Right cardiac atrium (tissue), 5 donors: Measurements from ENCODE around the gene KIF21B. TPM values are rescaled to one million over a fixed set of nuclear protein-coding genes. Genes with fewer than 3 reads are reported as not detected.

Experiments used
- ATAC-seq, 2 donors: fragments of 200-7000 bp; cut with Tn5 transposase; one replicate each; pipeline versions ENCODE4 v1.8.0 to v1.9.1; 2020; ENCODE audit warnings: moderate library complexity in 2 of 2, mild to moderate bottlenecking in 1 of 2
- DNase-seq, 3 donors: peaks; one replicate each; pipeline ENCODE4 v3.0.0-alpha.2; 2020
- H3K27ac ChIP-seq: one replicate; pipeline ENCODE4 v1.5.1; 2013; ENCODE audit warnings: mild to moderate bottlenecking, low read length, control low read depth, moderate library complexity
- H3K27me3 ChIP-seq: one replicate; pipeline ENCODE4 v1.6.1; 2013; ENCODE audit not compliant: control insufficient read depth, insufficient read depth
- H3K4me1 ChIP-seq: one replicate; pipeline ENCODE4 v1.6.1; 2013; ENCODE audit warnings: low read length; ENCODE audit not compliant: control insufficient read depth, insufficient read depth
- H3K4me3 ChIP-seq: one replicate; pipeline ENCODE4 v1.5.1; 2013; ENCODE audit warnings: low read length, control low read depth
- H3K9me3 ChIP-seq: one replicate; pipeline ENCODE4 v1.6.1; 2013; ENCODE audit warnings: low read length; ENCODE audit not compliant: control insufficient read depth
- WGBS: extraction: QIAGEN DNeasy Blood & Tissue Kit; methylation state at CpG from one replicate; pipeline ENCODE4 v1.1.7; 2013; 5-methylcytosine and 5-hydroxymethylcytosine counted together
- intact Hi-C, 4 donors: fragments of 100-400 bp; cut with DNase I; formaldehyde crosslinking; loops; one replicate each; pipeline versions ENCODE4 v1.11.0 to v1.14.0; 2022 to 2023
- polyA plus RNA-seq: library from polyadenylated mRNA; stranded (reverse); fragments of 200-250 nt; gene quantifications from one replicate; pipeline ENCODE4 v1.2.3, GENCODE V29; 2013
- total RNA-seq, 4 donors: library from RNA; stranded (reverse); fragmentation: NEBNext Ultra II Directional; extraction: Animal tissue kit (Norgen Biotek cat#: 25700); gene quantifications; one replicate each; pipeline ENCODE4 v1.2.1, GENCODE V29; 2021
- donor health status: healthy with polysubstance abuse.
- donor health status: DM: no; HTN: yes; CAD: no.
- donor health status: DM: no; HTN: no; CAD: no.
- donor health status: DM: no; HTN: yes; CAD: no; lungs with severe emphysema.
- donor health status: DM: yes; HTN: yes; CAD: no.

KIF21B gene
- total and polyA plus RNA-seq, 5 donors: 0.36 to 0.83 (median 0.57) TPM

DNA sequence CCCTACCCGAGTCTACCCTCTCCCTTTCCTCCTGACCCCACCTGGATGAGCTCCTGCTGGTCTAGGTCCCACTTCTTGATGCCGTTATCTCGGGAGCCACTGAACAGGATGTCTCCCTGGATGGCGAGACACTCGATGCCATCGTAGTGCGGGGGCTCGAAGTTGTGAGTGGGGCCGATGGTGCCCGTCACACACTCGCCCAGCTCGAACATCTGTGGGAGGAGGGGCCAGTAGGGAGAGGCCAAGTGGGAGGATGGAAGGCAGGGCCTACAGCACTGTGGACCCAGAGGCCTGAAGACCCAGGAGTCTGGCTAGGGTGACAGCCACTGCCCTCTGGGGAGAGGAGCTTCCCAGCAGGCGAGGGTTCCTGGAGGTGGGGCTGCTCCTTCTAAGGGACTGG, 48.1 kb downstream of the KIF21B start:
- Histone ChIP-seq H3K4me1 (no peaks in the 10 kb centered on the region), H3K27me3 (no peaks in the 10 kb centered on the region), H3K9me3 (no peaks in the 10 kb centered on the region), H3K27ac (no peak overlapping the region), H3K4me3 (no peak overlapping the region)
- intact Hi-C loops: loop anchor here in 3 of 4 donors (10.0 kb wide), 2 partner anchors 129 to 249 kb away; no protein-coding TSS in a partner anchor
- 93% methylated on average over 13 of the region's 13 CpGs for WGBS
- no peak for ATAC-seq
- no peak for DNase-seq

DNA sequence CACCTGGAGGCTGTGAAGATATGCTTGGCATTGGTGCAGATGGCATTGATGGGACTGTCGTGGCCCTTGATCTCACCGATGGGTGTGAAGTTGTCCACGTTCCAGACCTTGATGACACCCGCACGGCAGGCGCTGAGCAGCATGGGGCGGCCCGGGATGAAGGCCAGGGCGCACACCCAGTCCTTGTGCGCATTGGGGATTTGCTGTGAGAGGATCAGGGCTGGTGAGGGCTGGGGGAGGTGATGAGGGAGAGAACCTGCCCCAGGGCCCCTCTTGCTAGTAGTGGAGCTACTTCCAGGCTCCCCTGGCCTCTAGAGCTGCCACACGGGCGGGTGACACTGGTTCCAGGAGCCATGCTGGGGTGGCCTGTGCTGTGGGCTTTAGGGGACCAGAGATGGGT, 48.8 kb downstream of the KIF21B start:
- no peak for ATAC-seq
- Histone ChIP-seq H3K4me3 (no peak overlapping the region), H3K27ac (no peak overlapping the region), H3K9me3 (no peaks in the 10 kb centered on the region), H3K27me3 (no peaks in the 10 kb centered on the region), H3K4me1 (no peaks in the 10 kb centered on the region)
- intact Hi-C loops: loop anchor here (5.0 to 10.0 kb wide), 4 partner anchors 130 to 250 kb away; partner anchors contain the start of gene CACNA1S (in 2 of the 4)
- DNase-seq: no peak
- 92% methylated on average over 12 of the region's 12 CpGs for WGBS

DNA sequence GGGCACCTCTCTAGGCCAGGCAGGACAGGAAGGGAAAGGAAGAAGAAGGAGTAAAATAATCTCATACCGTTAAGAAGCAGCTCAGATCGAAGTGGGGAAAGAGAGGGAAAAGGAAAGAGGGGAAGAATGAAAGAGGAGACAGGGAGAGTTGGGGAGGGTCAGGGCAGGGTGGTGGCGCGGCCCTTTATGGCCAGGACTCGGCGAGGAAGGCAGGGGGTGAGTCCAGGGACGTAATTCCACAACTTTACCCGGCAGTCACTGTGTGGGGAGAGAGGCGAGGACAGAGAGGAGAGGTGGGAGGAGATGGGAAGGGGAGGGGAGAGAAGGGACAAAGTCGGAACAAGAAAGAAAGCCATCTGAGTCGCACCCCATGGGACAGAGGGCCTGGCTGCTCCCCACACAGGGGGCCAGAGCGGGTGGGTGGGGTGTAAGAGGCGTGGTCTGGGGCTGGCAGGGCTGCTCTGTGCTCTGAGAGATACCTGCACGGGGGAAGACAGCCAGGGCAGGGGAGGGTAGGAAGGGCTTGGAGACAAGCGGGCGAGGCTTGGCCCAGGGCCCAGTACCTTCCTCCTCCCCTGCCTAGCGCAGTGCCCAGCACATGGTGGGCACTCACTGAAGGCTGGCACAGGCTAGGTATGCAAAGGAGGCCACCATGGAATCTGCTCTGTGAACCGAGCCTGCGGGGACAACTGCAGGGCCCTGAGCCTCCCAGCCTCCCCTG, 49.4 kb downstream of the KIF21B start:
- H3K27me3 ChIP-seq: no peaks in the 10 kb centered on the region
- no peak overlapping the region for H3K4me3 ChIP-seq
- H3K9me3 ChIP-seq: no peaks in the 10 kb centered on the region
- ATAC-seq: no peak
- H3K27ac ChIP-seq: no peak overlapping the region
- no peak for DNase-seq
- no peaks in the 10 kb centered on the region for H3K4me1 ChIP-seq
- intact Hi-C loops: loop anchor here (2.0 to 10.0 kb wide), 5 partner anchors 69 to 251 kb away; partner anchors contain the start of gene CACNA1S (in 2 of the 4)
- 84% methylated on average over 19 of the region's 19 CpGs for WGBS

GRCh38 chr1:200972985-200973742, 50.4 kb downstream of the KIF21B start:
- intact Hi-C loops: loop anchor here (2.0 to 10.0 kb wide), 5 partner anchors 70 to 252 kb away; partner anchors contain the start of gene CACNA1S (in 2 of the 4)
- WGBS: 87% methylated on average over 17 of the region's 17 CpGs
- Histone ChIP-seq H3K27me3 (no peaks in the 10 kb centered on the region), H3K4me3 (no peak overlapping the region), H3K27ac (no peak overlapping the region), H3K4me1 (no peaks in the 10 kb centered on the region), H3K9me3 (no peaks in the 10 kb centered on the region)
- DNase-seq (no peak), ATAC-seq (no peak)

GRCh38 chr1:200971955-200972711, 51.4 kb downstream of the KIF21B start:
- intact Hi-C loops: loop anchor here (2.0 to 10.0 kb wide), 5 partner anchors 71 to 253 kb away; partner anchors contain the start of gene CACNA1S (in 2 of the 4)
- ATAC-seq (peak; percentile 35 to 45), DNase-seq (peak; percentile 70 to 90 (median 88))
- Histone ChIP-seq H3K4me1 (no peaks in the 10 kb centered on the region), H3K27me3 (no peaks in the 10 kb centered on the region), H3K27ac (no peak overlapping the region), H3K4me3 (no peak overlapping the region), H3K9me3 (no peaks in the 10 kb centered on the region)
- WGBS: 47% methylated on average over 34 of the region's 34 CpGs

DNA sequence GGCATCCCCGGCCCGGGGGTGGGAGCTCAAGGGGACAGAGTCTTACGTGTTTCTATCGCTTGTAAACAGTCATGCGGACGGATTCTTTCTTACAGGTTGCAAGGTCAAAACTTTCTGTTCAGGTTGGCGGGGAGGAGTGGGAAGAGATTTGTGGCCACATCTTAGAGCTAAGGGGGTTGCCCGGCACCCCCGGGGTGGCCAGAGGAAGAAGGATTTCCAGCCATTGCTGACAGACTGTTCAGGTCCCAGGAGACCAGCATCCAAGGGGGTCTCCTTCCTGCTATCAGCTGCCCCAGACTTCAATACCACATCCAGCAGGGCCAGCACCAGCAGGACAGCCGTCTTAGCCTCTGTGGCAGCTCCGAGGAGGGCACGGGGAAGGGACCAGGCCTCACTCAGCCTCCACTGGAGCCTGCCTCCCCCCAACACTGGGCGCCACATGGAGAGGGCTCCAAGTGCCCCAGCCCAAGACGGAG, 52.0 kb downstream of the KIF21B start:
- ATAC-seq: peak in 1 of 2 donors; percentile 8
- H3K27ac ChIP-seq: no peak overlapping the region
- H3K4me1 ChIP-seq: no peaks in the 10 kb centered on the region
- 87% methylated on average over 14 of the region's 14 CpGs for WGBS
- intact Hi-C loops: loop anchor here (2.0 to 10.0 kb wide), 5 partner anchors 71 to 253 kb away; partner anchors contain the start of gene CACNA1S (in 2 of the 4)
- H3K9me3 ChIP-seq: no peaks in the 10 kb centered on the region
- H3K4me3 ChIP-seq: no peak overlapping the region
- no peak for DNase-seq
- H3K27me3 ChIP-seq: no peaks in the 10 kb centered on the region

GRCh38 chr1:200970771-200971427, 52.6 kb downstream of the KIF21B start:
- no peak for ATAC-seq
- H3K9me3 ChIP-seq: no peaks in the 10 kb centered on the region

GRCh38 chr1:200969726-200970561, 53.6 kb downstream of the KIF21B start:
- no peaks in the 10 kb centered on the region for H3K4me1 ChIP-seq
- DNase-seq: no peak
- no peaks in the 10 kb centered on the region for H3K9me3 ChIP-seq
- no peak overlapping the region for H3K27ac ChIP-seq
- intact Hi-C loops: loop anchor here (2.0 to 10.0 kb wide), 5 partner anchors 73 to 255 kb away; partner anchors contain the start of gene CACNA1S (in 2 of the 4)
- 81% methylated on average over 11 of the region's 11 CpGs for WGBS
- no peak overlapping the region for H3K4me3 ChIP-seq
- no peak for ATAC-seq
- no peaks in the 10 kb centered on the region for H3K27me3 ChIP-seq

More at GRCh38 chr1:200970771-200971427, 52.6 kb downstream of the KIF21B start:
- DNase-seq: no peak
- Histone ChIP-seq H3K4me3 (no peak overlapping the region), H3K27ac (no peak overlapping the region), H3K27me3 (no peaks in the 10 kb centered on the region), H3K4me1 (no peaks in the 10 kb centered on the region)
- WGBS: 92% methylated on average over 14 of the region's 14 CpGs
- intact Hi-C loops: loop anchor here (2.0 to 10.0 kb wide), 5 partner anchors 72 to 254 kb away; partner anchors contain the start of gene CACNA1S (in 2 of the 4)

DNA sequence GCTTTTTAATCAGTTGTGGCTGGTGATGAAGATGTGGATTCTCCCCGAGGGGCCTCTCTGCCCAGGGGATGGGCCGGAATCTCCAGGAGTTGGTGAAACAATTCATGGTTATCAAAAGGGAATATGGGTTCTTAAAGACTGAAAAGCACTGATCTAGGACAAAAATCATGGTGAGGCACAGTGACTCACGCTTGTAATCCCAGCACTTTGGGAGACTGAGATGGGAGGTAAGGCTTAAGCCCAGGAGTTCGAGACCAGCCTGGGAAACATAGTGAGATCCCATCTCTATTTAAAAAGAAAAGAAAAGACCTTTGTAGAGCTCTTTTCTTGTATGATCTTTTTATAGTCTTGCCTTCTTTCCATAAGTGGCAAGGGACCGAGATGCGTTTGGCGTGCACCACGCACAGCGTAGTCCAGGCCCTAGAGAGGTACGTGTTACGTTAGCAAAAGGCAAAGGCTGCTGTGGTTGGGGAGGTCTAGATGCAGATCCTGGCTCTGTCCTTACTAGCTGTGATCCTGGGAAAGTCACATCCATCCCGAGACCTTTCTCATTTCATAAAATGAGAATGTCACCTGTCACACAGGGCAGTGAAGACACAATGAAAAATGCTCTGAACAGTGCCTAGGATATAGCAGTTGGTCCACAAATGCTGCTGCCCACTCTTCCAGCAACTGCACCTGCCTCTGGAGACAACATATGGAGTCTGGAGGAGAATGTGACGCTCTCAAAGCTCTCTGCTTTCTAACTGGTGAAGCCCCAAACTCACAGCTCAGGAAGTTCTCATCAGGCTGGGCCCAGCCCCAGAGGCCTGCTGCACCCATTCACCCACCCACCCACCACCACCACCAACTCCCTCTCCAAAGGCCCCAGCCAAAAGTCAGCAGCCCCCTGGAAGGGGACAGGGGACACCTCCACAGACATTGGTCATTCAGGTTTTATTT, 54.8 kb downstream of the KIF21B start:
- Histone ChIP-seq H3K9me3 (no peaks in the 10 kb centered on the region), H3K4me1 (no peaks in the 10 kb centered on the region), H3K4me3 (no peak overlapping the region), H3K27me3 (no peaks in the 10 kb centered on the region), H3K27ac (no peak overlapping the region)
- DNase-seq (no peak), ATAC-seq (no peak)
- WGBS: 95% methylated on average over 13 of the region's 13 CpGs
- intact Hi-C loops: no loop called here
